Measurements from ENCODE around the gene TSC22D3. TPM values are rescaled to one million over a fixed set of nuclear protein-coding genes. Genes with fewer than 3 reads are reported as not detected.
"Not testable (repeated sequence)": the region's sequence is repeated elsewhere in the genome, so short reads cannot be mapped to it uniquely, and the experiment has no call there.

The TSC22D3 gene
- total and polyA plus RNA-seq, 2 donors (not counting 1 experiment from before 2014, with no cell fraction given): 447 to 3,050 TPM

DNA sequence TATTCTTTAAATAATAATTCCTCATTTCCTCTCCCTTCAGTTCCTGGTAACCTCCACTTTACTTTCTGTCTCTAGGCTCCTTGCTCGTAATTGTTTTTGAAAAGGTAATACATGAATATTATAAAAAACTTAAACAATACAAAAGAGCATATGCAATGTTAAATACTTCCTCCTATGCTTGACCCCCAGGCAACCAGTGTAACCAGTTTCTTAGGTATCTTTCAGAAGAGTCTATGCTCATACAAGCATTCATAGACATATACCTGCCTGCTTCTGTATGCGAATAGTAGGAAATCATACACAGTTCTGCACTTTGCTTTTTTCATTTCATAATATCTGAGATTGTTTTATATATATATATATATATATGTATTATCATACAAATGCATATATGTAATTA, 47.5 kb upstream of the TSC22D3 start:
- intact Hi-C loops (cut with micrococcal nuclease): no loop called here
- Histone ChIP-seq H3K4me3 (ENCODE audit: control extremely low read depth in 1 of 5, extremely low read depth in 1 of 5, insufficient read depth in 1 of 5, low read depth in 2 of 5, low read length in 4 of 5) (no peak overlapping the region), H2AFZ (ENCODE audit: insufficient read depth, low read depth, low read length, poor library complexity, severe bottlenecking) (no peak overlapping the region), H4K20me1 (ENCODE audit: control insufficient read depth, insufficient read depth, low read length, poor library complexity, severe bottlenecking) (no peaks in the 10 kb centered on the region), H3K27ac (ENCODE audit: low read length in 2 of 2) (no peak overlapping the region), H3K4me2 (replicated peaks; ENCODE audit: low read depth, low read length, poor library complexity, severe bottlenecking) (no peak overlapping the region), H3K36me3 (replicated peaks in 1 of 2; ENCODE audit: control extremely low read depth in 1 of 2, control insufficient read depth in 1 of 2, extremely low read depth in 1 of 2, insufficient read depth in 2 of 2, low read length in 1 of 2) (no peaks in the 10 kb centered on the region), H3K4me1 (ENCODE audit: control insufficient read depth in 2 of 2, insufficient read depth in 2 of 2, low read length in 2 of 2) (peaks cover 4 to 5% of the 10 kb centered on the region in 2 donors), H3K9ac (ENCODE audit: low read length) (no peak overlapping the region), H3K79me2 (ENCODE audit: control insufficient read depth, insufficient read depth, low read length) (no peaks in the 10 kb centered on the region), H3K9me3 (ENCODE audit: control extremely low read depth in 1 of 3, control insufficient read depth in 2 of 3, insufficient read depth in 1 of 3, low read length in 2 of 3) (peaks cover 0 to 8% (median 6%) of the 10 kb centered on the region in 3 donors), H3K27me3 (replicated peaks in 1 of 4; ENCODE audit: control extremely low read depth in 1 of 4, control insufficient read depth in 3 of 4, insufficient read depth in 4 of 4, low read length in 3 of 4) (peaks cover 0 to 18% (median 4%) of the 10 kb centered on the region in 4 experiments)
- peaks cover 2% of the 10 kb centered on the region for H3K9me3 Mint-ChIP-seq (ENCODE audit: insufficient read depth)
- CTCF ChIA-PET: no interaction called here
- POLR2A ChIA-PET: no interaction called here
- no peak for TF ChIP-seq EZH2 (IDR thresholded peaks at IDR 0.05; ENCODE audit: borderline replicate concordance, insufficient read depth, low read depth, low read length, poor library complexity, severe bottlenecking)
- TF ChIP-seq, protein P1, sequence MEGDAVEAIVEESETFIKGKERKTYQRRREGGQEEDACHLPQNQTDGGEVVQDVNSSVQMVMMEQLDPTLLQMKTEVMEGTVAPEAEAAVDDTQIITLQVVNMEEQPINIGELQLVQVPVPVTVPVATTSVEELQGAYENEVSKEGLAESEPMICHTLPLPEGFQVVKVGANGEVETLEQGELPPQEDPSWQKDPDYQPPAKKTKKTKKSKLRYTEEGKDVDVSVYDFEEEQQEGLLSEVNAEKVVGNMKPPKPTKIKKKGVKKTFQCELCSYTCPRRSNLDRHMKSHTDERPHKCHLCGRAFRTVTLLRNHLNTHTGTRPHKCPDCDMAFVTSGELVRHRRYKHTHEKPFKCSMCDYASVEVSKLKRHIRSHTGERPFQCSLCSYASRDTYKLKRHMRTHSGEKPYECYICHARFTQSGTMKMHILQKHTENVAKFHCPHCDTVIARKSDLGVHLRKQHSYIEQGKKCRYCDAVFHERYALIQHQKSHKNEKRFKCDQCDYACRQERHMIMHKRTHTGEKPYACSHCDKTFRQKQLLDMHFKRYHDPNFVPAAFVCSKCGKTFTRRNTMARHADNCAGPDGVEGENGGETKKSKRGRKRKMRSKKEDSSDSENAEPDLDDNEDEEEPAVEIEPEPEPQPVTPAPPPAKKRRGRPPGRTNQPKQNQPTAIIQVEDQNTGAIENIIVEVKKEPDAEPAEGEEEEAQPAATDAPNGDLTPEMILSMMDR (IDR thresholded peaks at IDR 0.05): no peak
- ATAC-seq (ENCODE audit: low read depth): no peak
- no CpG with 5 or more reads among the region's 2 CpGs for WGBS (ENCODE audit: insufficient coverage)
- no peak overlapping the region for H3K4me3 Mint-ChIP-seq
- H3K27ac Mint-ChIP-seq: no peak overlapping the region
- peaks cover 27% of the 10 kb centered on the region for H3K27me3 Mint-ChIP-seq
- peaks cover 13% of the 10 kb centered on the region for H3K4me1 Mint-ChIP-seq
- DNase-seq: no peak

DNA sequence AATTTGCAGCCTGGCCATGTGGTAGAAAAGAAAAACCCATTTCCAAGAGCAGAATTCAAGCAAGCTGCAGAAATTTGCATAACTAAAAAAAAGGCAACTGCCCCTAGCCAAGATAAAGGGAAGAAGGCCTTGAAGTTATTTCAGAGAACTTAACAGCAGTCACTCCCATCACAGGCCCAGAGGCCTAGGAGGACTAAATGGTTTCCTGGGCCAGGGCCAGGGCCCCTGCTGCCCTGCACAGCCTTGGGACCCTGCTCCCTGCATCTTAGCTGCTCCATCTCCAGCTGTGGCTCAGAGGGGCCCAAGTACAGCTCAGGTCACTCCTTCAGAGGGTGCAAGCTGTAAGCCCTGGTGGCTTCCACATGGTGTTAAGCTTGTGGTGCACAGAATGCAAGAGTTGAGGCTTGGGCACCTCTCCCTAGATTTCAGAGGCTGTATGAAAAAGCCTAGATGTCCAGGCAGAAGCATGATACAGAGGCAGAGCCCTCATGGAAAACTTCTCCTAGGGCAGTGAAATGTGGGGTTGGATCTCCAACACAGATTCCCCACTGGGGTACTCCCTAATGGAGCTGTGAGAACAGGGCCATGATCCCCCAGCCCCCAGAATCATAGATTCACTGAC, 43.4 kb upstream of the TSC22D3 start:
- intact Hi-C loops (cut with micrococcal nuclease): no loop called here
- Mint-ChIP-seq H3K4me3 (no peak overlapping the region), H3K9me3 (ENCODE audit: insufficient read depth) (peaks cover 2% of the 10 kb centered on the region), H3K27ac (no peak overlapping the region), H3K4me1 (peaks cover 2% of the 10 kb centered on the region), H3K27me3 (peaks cover 4% of the 10 kb centered on the region)
- Histone ChIP-seq H2AFZ (ENCODE audit: insufficient read depth, low read depth, low read length, poor library complexity, severe bottlenecking) (no peak overlapping the region), H3K4me3 (ENCODE audit: control extremely low read depth in 1 of 5, extremely low read depth in 1 of 5, insufficient read depth in 1 of 5, low read depth in 2 of 5, low read length in 4 of 5) (no peak overlapping the region), H3K79me2 (ENCODE audit: control insufficient read depth, insufficient read depth, low read length) (no peaks in the 10 kb centered on the region), H3K27ac (ENCODE audit: low read length in 2 of 2) (no peak overlapping the region), H3K9ac (ENCODE audit: low read length) (no peak overlapping the region), H3K27me3 (replicated peaks in 1 of 4; ENCODE audit: control extremely low read depth in 1 of 4, control insufficient read depth in 3 of 4, insufficient read depth in 4 of 4, low read length in 3 of 4) (no peaks in the 10 kb centered on the region), H4K20me1 (ENCODE audit: control insufficient read depth, insufficient read depth, low read length, poor library complexity, severe bottlenecking) (no peaks in the 10 kb centered on the region), H3K4me2 (replicated peaks; ENCODE audit: low read depth, low read length, poor library complexity, severe bottlenecking) (no peak overlapping the region), H3K4me1 (ENCODE audit: control insufficient read depth in 2 of 2, insufficient read depth in 2 of 2, low read length in 2 of 2) (no peaks in the 10 kb centered on the region), H3K9me3 (ENCODE audit: control extremely low read depth in 1 of 3, control insufficient read depth in 2 of 3, insufficient read depth in 1 of 3, low read length in 2 of 3) (peaks cover 0 to 8% (median 6%) of the 10 kb centered on the region in 3 donors), H3K36me3 (replicated peaks in 1 of 2; ENCODE audit: control extremely low read depth in 1 of 2, control insufficient read depth in 1 of 2, extremely low read depth in 1 of 2, insufficient read depth in 2 of 2, low read length in 1 of 2) (no peaks in the 10 kb centered on the region)
- CTCF ChIA-PET: no interaction called here
- ATAC-seq (ENCODE audit: low read depth): no peak
- no peak for DNase-seq
- POLR2A ChIA-PET: no interaction called here
- TF ChIP-seq, protein P1 (IDR thresholded peaks at IDR 0.05): no peak
- TF ChIP-seq EZH2 (IDR thresholded peaks at IDR 0.05; ENCODE audit: borderline replicate concordance, insufficient read depth, low read depth, low read length, poor library complexity, severe bottlenecking): no peak

DNA sequence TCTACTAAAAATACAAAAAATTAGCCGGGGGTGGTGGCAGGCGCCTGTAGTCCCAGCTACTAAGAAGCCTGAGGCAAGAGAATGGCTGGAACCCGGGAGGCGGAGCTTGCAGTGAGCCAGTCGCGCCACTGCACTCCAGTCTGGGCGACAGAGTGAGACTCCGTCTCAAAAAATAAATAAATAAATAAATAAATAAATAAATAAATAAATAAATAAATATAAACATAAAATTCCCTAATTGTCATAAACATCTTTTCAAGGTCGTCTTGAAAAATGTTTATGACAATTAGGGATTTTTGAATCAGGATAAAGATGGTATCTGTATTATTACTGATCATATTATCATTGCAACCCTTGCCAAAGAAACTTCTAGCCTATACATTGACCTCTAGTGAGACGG, 34.5 kb upstream of the TSC22D3 start:
- CTCF ChIA-PET; H3K79me2 ChIP-seq (ENCODE audit: control insufficient read depth, insufficient read depth, low read length); H3K4me1 Mint-ChIP-seq; H3K4me3 Mint-ChIP-seq; H3K4me1 ChIP-seq (ENCODE audit: control insufficient read depth in 2 of 2, insufficient read depth in 2 of 2, low read length in 2 of 2); ATAC-seq (ENCODE audit: low read depth); H3K4me3 ChIP-seq (ENCODE audit: control extremely low read depth in 1 of 5, extremely low read depth in 1 of 5, insufficient read depth in 1 of 5, low read depth in 2 of 5, low read length in 4 of 5); H3K27ac Mint-ChIP-seq; H3K9ac ChIP-seq (ENCODE audit: low read length); POLR2A ChIA-PET; H3K36me3 ChIP-seq (replicated peaks in 1 of 2; ENCODE audit: control extremely low read depth in 1 of 2, control insufficient read depth in 1 of 2, extremely low read depth in 1 of 2, insufficient read depth in 2 of 2, low read length in 1 of 2); DNase-seq; H3K27ac ChIP-seq (ENCODE audit: low read length in 2 of 2); H3K27me3 ChIP-seq (replicated peaks in 1 of 4; ENCODE audit: control extremely low read depth in 1 of 4, control insufficient read depth in 3 of 4, insufficient read depth in 4 of 4, low read length in 3 of 4); H2AFZ ChIP-seq (ENCODE audit: insufficient read depth, low read depth, low read length, poor library complexity, severe bottlenecking); H3K9me3 Mint-ChIP-seq (ENCODE audit: insufficient read depth); intact Hi-C loops (cut with micrococcal nuclease); H4K20me1 ChIP-seq (ENCODE audit: control insufficient read depth, insufficient read depth, low read length, poor library complexity, severe bottlenecking); H3K4me2 ChIP-seq (replicated peaks; ENCODE audit: low read depth, low read length, poor library complexity, severe bottlenecking); H3K9me3 ChIP-seq (ENCODE audit: control extremely low read depth in 1 of 3, control insufficient read depth in 2 of 3, insufficient read depth in 1 of 3, low read length in 2 of 3): not testable (repeated sequence)
- 100% methylated on average over 2 of the region's 10 CpGs for WGBS (ENCODE audit: insufficient coverage)
- H3K27me3 Mint-ChIP-seq: peaks cover 24% of the 10 kb centered on the region
